ENCODE data around the gene TNIK.

Gene TNIK

GRCh38 chr3:171279972-171280371 is 180.2 kb downstream of the TNIK start:
- DNase-seq (ENCODE audit: low spot score) = no peak

GRCh38 chr3:171278299-171278590 is 182.0 kb downstream of the TNIK start:
- no peak for DNase-seq (ENCODE audit: low spot score)

- no peak for DNase-seq (ENCODE audit: low spot score)
Measured at GRCh38 chr3:171277456-171278298, 182.5 kb downstream of the TNIK start.

- no peak for DNase-seq (ENCODE audit: low spot score)
Measured at GRCh38 chr3:171276923-171277322, 183.3 kb downstream of the TNIK start.

- DNase-seq (ENCODE audit: low spot score) = no peak
Measured at GRCh38 chr3:171274222-171274621, 186.0 kb downstream of the TNIK start.

GRCh38 chr3:171270541-171270940 is 189.7 kb downstream of the TNIK start:
- DNase-seq (ENCODE audit: low spot score) = no peak

- peak; percentile 50 for DNase-seq (ENCODE audit: low spot score)
Measured at GRCh38 chr3:171269542-171269941, 190.7 kb downstream of the TNIK start.

GRCh38 chr3:171268677-171269076 is 191.5 kb downstream of the TNIK start:
- DNase-seq (ENCODE audit: low spot score) = no peak

- DNase-seq (ENCODE audit: low spot score) = peak; percentile 73
Measured at GRCh38 chr3:171267104-171267503, 193.1 kb downstream of the TNIK start.

- DNase-seq (ENCODE audit: low spot score) = no peak
Measured at GRCh38 chr3:171266740-171267073, 193.5 kb downstream of the TNIK start.

- DNase-seq (ENCODE audit: low spot score) = no peak
Measured at GRCh38 chr3:171266034-171266739, 194.0 kb downstream of the TNIK start.

- DNase-seq (ENCODE audit: low spot score) = no peak
Measured at GRCh38 chr3:171264758-171265157, 195.4 kb downstream of the TNIK start.

- DNase-seq (ENCODE audit: low spot score) = no peak
Measured at GRCh38 chr3:171262431-171262830, 197.8 kb downstream of the TNIK start.

GRCh38 chr3:171261487-171261886 is 198.7 kb downstream of the TNIK start:
- no peak for DNase-seq (ENCODE audit: low spot score)

- DNase-seq (ENCODE audit: low spot score) = no peak
Measured at GRCh38 chr3:171260899-171261298, 199.3 kb downstream of the TNIK start.

GRCh38 chr3:171260466-171260865 is 199.7 kb downstream of the TNIK start:
- no peak for DNase-seq (ENCODE audit: low spot score)

GRCh38 chr3:171258316-171258715 is 201.9 kb downstream of the TNIK start:
- no peak for DNase-seq (ENCODE audit: low spot score)

- DNase-seq (ENCODE audit: low spot score) = no peak
Measured at GRCh38 chr3:171257251-171258203, 202.7 kb downstream of the TNIK start.

- no peak for DNase-seq (ENCODE audit: low spot score)
Measured at GRCh38 chr3:171256445-171257250, 203.6 kb downstream of the TNIK start.

GRCh38 chr3:171255236-171255806 is 204.9 kb downstream of the TNIK start:
- DNase-seq (ENCODE audit: low spot score) = peak; percentile 75

- peak; percentile 58 for DNase-seq (ENCODE audit: low spot score)
Measured at GRCh38 chr3:171254315-171254714, 205.9 kb downstream of the TNIK start.
